Activated naive CD8-positive, alpha-beta T cell treated with anti-CD3 and anti-CD28 coated beads for 36 hours (primary cell): Measurements from ENCODE around the gene NR2E3. TPM values are rescaled to one million over a fixed set of nuclear protein-coding genes. Genes with fewer than 3 reads are reported as not detected.

Source experiments
- DNase-seq: peaks from one replicate; pipeline ENCODE4 v3.0.0; 2021
- H3K27ac Mint-ChIP-seq: one replicate; pipeline ENCODE4 v1.8.0; 2022; ENCODE audit warnings: mild to moderate bottlenecking, moderate library complexity, mixed read lengths
- H3K27me3 Mint-ChIP-seq: one replicate; pipeline ENCODE4 v1.8.0; 2022; ENCODE audit warnings: mild to moderate bottlenecking, mixed read lengths
- H3K36me3 Mint-ChIP-seq: one replicate; pipeline ENCODE4 v1.8.0; 2021; ENCODE audit warnings: mild to moderate bottlenecking, mixed read lengths
- H3K4me1 Mint-ChIP-seq: one replicate; pipeline ENCODE4 v1.8.0; 2021; ENCODE audit warnings: mixed read lengths
- H3K4me3 Mint-ChIP-seq: one replicate; pipeline ENCODE4 v1.8.0; 2022; ENCODE audit warnings: mild to moderate bottlenecking, moderate library complexity, mixed read lengths
- H3K9me3 Mint-ChIP-seq: one replicate; pipeline ENCODE4 v1.8.0; 2022; ENCODE audit warnings: mixed read lengths
- total RNA-seq, 2 experiments: library from RNA; stranded (reverse); gene quantifications; one replicate each; pipeline ENCODE4 v1.2.3, GENCODE V29; 2021

Gene NR2E3
- total RNA-seq, 2 experiments from 2014 or later, result not detected

DNA sequence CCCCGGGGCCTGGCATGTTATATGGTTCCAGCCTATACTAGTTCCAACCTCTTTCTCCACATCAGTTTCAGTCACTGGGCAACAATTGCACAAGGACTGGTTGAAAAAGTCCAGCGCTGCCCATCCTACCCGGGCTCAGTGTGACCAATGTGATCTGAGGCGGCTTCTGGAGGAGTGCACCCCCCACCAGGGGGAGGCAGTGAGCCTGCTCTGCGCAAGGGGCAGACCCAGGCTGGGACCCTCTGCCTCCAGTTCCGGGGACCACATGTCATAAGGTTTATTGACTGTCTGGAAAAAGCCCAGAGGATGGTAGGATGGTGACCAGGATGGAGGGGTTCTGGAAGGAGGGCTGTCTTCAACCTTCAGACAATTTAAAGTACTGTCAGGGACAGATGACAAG, 25.6 kb upstream of the NR2E3 start:
- DNase-seq, result peak; percentile 17
- peaks cover 2% of the 10 kb centered on the region for H3K4me1 Mint-ChIP-seq
- no peaks in the 10 kb centered on the region for H3K36me3 Mint-ChIP-seq
- H3K27ac Mint-ChIP-seq, result no peak overlapping the region
- H3K9me3 Mint-ChIP-seq, result no peaks in the 10 kb centered on the region
- peaks cover 23% of the 10 kb centered on the region for H3K27me3 Mint-ChIP-seq
- H3K4me3 Mint-ChIP-seq, result no peak overlapping the region

DNA sequence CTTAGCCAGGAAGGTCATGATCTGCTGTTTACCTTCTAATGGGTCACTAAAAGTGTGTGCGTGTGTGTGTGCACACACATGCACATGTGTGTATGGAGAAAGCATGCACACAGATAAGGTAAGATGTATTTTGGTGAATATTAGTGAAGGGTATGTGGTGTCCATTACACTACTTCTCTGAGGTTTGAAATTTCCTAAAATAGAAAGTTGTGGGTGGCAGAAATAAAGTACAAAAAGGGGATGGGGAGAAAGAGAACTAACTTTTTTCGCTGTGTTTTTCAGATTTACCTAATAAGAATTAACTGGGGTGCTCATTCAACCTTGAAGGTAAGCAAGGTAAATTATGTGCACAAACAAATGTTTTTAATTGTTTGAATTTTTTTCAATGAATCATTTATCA, 24.4 kb upstream of the NR2E3 start:
- no peaks in the 10 kb centered on the region for H3K9me3 Mint-ChIP-seq
- no peak overlapping the region for H3K4me3 Mint-ChIP-seq
- H3K27me3 Mint-ChIP-seq, result peaks cover 19% of the 10 kb centered on the region
- no peak for DNase-seq
- no peak overlapping the region for H3K27ac Mint-ChIP-seq
- H3K4me1 Mint-ChIP-seq, result peaks cover 1% of the 10 kb centered on the region
- H3K36me3 Mint-ChIP-seq, result no peaks in the 10 kb centered on the region

DNA sequence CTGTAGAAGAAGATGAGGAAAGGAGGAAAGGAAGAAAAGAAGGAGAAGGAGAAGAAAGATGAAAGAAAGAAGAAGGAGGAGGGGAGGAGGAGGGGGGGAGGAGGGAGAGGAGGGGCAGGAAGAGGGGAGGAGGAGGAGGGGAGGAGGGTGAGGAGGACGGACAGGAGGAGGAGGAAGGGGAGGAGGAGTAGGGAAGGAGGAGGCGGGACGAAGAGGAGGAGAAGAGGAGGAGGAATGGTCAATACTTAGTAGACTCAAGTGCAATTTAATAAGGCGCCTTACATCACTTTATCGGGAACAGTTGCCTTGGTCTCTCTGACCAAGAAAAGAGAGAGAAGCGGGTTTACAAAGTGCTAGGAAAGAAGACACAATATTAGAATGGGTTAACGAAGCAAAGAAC, 23.7 kb upstream of the NR2E3 start:
- Mint-ChIP-seq H3K27ac (no peak overlapping the region), H3K4me1 (no peaks in the 10 kb centered on the region), H3K4me3 (no peak overlapping the region), H3K36me3 (no peaks in the 10 kb centered on the region), H3K27me3 (peaks cover 16% of the 10 kb centered on the region), H3K9me3 (no peaks in the 10 kb centered on the region)
- no peak for DNase-seq

GRCh38 chr15:71788646-71789579, 21.4 kb upstream of the NR2E3 start:
- H3K4me1 Mint-ChIP-seq, result no peaks in the 10 kb centered on the region
- no peak for DNase-seq
- no peak overlapping the region for H3K27ac Mint-ChIP-seq
- H3K27me3 Mint-ChIP-seq, result peaks cover 15% of the 10 kb centered on the region
- H3K36me3 Mint-ChIP-seq, result no peaks in the 10 kb centered on the region
- no peaks in the 10 kb centered on the region for H3K9me3 Mint-ChIP-seq
- no peak overlapping the region for H3K4me3 Mint-ChIP-seq

DNA sequence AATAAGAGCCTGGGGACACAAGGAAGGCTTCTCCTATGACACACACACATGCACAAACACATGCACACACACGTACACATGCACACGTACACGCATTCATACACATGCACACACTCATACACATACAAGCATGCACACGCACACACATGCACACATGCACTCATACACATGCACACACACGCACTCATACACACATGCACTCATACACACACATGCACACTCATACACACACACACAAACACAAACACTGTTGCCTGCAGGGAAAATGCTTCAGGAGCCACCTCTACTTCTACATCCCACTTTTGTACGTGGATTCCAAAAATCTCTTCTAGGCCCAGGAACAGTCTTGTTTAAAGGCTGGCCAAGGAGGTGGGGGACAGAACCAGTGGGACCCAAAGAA, 20.7 kb upstream of the NR2E3 start:
- Mint-ChIP-seq H3K4me1 (no peaks in the 10 kb centered on the region), H3K36me3 (no peaks in the 10 kb centered on the region), H3K9me3 (no peaks in the 10 kb centered on the region), H3K4me3 (no peak overlapping the region), H3K27me3 (peaks cover 15% of the 10 kb centered on the region), H3K27ac (no peak overlapping the region)
- DNase-seq, result no peak

GRCh38 chr15:71790081-71790480, 20.3 kb upstream of the NR2E3 start:
- H3K4me3 Mint-ChIP-seq, result no peak overlapping the region
- DNase-seq, result no peak
- peaks cover 13% of the 10 kb centered on the region for H3K27me3 Mint-ChIP-seq
- no peaks in the 10 kb centered on the region for H3K4me1 Mint-ChIP-seq
- no peaks in the 10 kb centered on the region for H3K36me3 Mint-ChIP-seq
- no peak overlapping the region for H3K27ac Mint-ChIP-seq
- no peaks in the 10 kb centered on the region for H3K9me3 Mint-ChIP-seq

GRCh38 chr15:71791975-71792374, 18.4 kb upstream of the NR2E3 start:
- H3K4me3 Mint-ChIP-seq, result no peak overlapping the region
- no peak overlapping the region for H3K27ac Mint-ChIP-seq
- no peak for DNase-seq
- no peaks in the 10 kb centered on the region for H3K36me3 Mint-ChIP-seq
- no peaks in the 10 kb centered on the region for H3K9me3 Mint-ChIP-seq
- H3K27me3 Mint-ChIP-seq, result peaks cover 4% of the 10 kb centered on the region
- H3K4me1 Mint-ChIP-seq, result no peaks in the 10 kb centered on the region

DNA sequence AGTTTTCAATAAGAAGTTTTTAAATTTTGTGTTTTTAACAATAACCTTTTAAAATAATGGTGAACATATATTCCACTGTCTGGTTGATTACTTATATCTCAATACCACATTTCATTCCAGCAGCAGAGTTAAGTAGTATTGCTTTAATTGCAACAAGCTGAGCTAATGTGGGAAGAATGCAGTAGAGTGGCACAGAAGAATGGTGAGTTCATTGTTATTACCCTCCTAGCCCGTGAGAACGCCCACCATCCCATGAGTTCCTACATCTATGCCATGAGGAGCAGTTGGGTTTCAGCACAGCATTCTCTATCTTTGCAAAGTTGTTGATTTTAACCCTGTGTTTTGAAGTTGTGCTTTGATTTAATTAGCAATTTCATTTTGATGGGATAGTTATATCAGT, 17.8 kb upstream of the NR2E3 start:
- H3K27me3 Mint-ChIP-seq, result peaks cover 4% of the 10 kb centered on the region
- no peaks in the 10 kb centered on the region for H3K9me3 Mint-ChIP-seq
- H3K36me3 Mint-ChIP-seq, result no peaks in the 10 kb centered on the region
- H3K27ac Mint-ChIP-seq, result no peak overlapping the region
- DNase-seq, result no peak
- H3K4me3 Mint-ChIP-seq, result no peak overlapping the region
- H3K4me1 Mint-ChIP-seq, result no peaks in the 10 kb centered on the region

DNA sequence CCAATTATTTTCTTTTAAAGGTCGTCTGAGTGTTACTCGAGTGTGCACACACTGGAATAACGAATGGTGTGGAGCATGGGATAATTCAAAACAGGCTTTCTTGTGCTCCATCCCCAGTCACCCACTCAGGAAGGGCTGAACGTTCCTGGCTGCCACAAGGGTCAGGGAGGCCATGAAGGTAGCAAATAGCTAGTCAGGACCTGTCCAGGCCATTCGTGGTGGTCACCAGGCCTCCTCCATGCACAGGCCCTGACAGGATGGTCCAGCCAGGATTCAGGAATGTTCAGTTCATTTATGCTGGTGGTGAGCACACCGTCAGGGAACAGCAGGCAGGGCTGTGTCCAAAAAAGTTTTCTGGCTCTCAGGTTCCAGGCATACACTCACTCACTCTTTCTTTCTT, 11.7 kb upstream of the NR2E3 start:
- no peak overlapping the region for H3K4me3 Mint-ChIP-seq
- no peaks in the 10 kb centered on the region for H3K4me1 Mint-ChIP-seq
- no peaks in the 10 kb centered on the region for H3K36me3 Mint-ChIP-seq
- peaks cover 31% of the 10 kb centered on the region for H3K27me3 Mint-ChIP-seq
- H3K27ac Mint-ChIP-seq, result no peak overlapping the region
- no peak for DNase-seq
- no peaks in the 10 kb centered on the region for H3K9me3 Mint-ChIP-seq

DNA sequence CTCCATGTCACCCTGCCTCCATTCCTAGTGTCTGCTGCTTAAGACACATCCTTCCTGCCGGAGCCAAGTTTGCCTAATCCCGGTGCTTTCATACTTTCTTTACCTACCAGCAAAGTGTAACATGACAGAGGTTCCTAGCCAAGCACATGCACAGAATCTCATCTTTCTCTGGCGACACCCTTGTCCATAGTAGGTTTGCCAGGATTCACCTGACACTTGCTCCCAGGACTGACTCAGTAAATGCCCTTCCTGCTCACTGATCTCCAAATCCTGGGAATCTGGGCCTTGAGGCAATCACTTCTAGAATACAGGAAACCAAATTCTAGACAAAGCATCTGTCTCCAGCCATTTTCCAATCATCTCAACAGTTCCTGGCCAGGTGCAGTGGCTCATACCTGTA, 10.2 kb upstream of the NR2E3 start:
- H3K27ac Mint-ChIP-seq, result no peak overlapping the region

GRCh38 chr15:71800835-71801745, 9.3 kb upstream of the NR2E3 start:
- DNase-seq, result peak; percentile 9
- no peaks in the 10 kb centered on the region for H3K9me3 Mint-ChIP-seq
- no peak overlapping the region for H3K27ac Mint-ChIP-seq

More for the DNA sequence above, 10.2 kb upstream of the NR2E3 start:
- Mint-ChIP-seq H3K36me3 (no peaks in the 10 kb centered on the region), H3K27me3 (peaks cover 31% of the 10 kb centered on the region), H3K9me3 (no peaks in the 10 kb centered on the region), H3K4me1 (no peaks in the 10 kb centered on the region), H3K4me3 (no peak overlapping the region)
- DNase-seq, result no peak

GRCh38 chr15:71801935-71802655, 8.3 kb upstream of the NR2E3 start:
- Mint-ChIP-seq H3K4me1 (no peaks in the 10 kb centered on the region), H3K4me3 (no peak overlapping the region), H3K9me3 (no peaks in the 10 kb centered on the region), H3K36me3 (no peaks in the 10 kb centered on the region), H3K27me3 (peaks cover 28% of the 10 kb centered on the region), H3K27ac (no peak overlapping the region)
- no peak for DNase-seq

More at GRCh38 chr15:71800835-71801745, 9.3 kb upstream of the NR2E3 start:
- H3K4me1 Mint-ChIP-seq, result no peaks in the 10 kb centered on the region
- H3K4me3 Mint-ChIP-seq, result no peak overlapping the region
- peaks cover 31% of the 10 kb centered on the region for H3K27me3 Mint-ChIP-seq
- no peaks in the 10 kb centered on the region for H3K36me3 Mint-ChIP-seq

- Mint-ChIP-seq H3K27ac (no peak overlapping the region), H3K36me3 (no peaks in the 10 kb centered on the region), H3K4me1 (no peaks in the 10 kb centered on the region), H3K4me3 (no peak overlapping the region), H3K9me3 (no peaks in the 10 kb centered on the region), H3K27me3 (peaks cover 28% of the 10 kb centered on the region)
- peak; percentile 51 for DNase-seq
Measured at GRCh38 chr15:71802770-71803169, 7.6 kb upstream of the NR2E3 start.

- H3K27ac Mint-ChIP-seq, result no peak overlapping the region
- no peak overlapping the region for H3K4me3 Mint-ChIP-seq
- no peak for DNase-seq
- no peaks in the 10 kb centered on the region for H3K9me3 Mint-ChIP-seq
- no peaks in the 10 kb centered on the region for H3K36me3 Mint-ChIP-seq
- no peaks in the 10 kb centered on the region for H3K4me1 Mint-ChIP-seq
- peaks cover 28% of the 10 kb centered on the region for H3K27me3 Mint-ChIP-seq
Measured at GRCh38 chr15:71804226-71804625, 6.1 kb upstream of the NR2E3 start.
